GDM1 (cell line): ENCODE measurements around the gene LORICRIN.
"Not testable (repeated sequence)": the region's sequence is repeated elsewhere in the genome, so short reads cannot be mapped to it uniquely, and the experiment has no call there.

Source experiments
- DNase-seq: peaks from one replicate; lab custom pipeline; 2025; lab: John Stamatoyannopoulos, UW

The LORICRIN gene, protein sequence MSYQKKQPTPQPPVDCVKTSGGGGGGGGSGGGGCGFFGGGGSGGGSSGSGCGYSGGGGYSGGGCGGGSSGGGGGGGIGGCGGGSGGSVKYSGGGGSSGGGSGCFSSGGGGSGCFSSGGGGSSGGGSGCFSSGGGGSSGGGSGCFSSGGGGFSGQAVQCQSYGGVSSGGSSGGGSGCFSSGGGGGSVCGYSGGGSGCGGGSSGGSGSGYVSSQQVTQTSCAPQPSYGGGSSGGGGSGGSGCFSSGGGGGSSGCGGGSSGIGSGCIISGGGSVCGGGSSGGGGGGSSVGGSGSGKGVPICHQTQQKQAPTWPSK

DNA sequence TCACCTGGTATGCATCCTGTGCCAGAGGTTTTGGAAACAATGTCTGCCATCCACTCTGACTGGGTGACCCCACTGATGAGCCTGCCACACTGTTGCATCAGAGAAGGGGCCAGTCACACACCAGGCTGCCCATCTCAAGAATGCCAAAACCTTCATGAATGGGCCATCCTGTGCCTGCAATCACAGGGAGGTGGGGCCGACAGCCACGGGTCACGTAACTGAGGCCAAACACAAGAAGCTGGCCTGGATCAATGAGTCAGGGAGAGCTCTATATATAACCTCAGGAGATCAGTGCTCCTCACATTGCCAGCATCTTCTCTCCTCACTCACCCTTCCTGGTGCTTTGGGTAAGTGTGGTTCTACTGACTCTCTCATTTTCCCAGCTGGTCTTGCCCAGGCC, at the start of gene LORICRIN:
LORICRIN (plus strand) TSS at position 301 of the 400 bp plus-strand sequence. CDS start 1,263 bp downstream, outside the sequence.
- DNase-seq: no peak

DNA sequence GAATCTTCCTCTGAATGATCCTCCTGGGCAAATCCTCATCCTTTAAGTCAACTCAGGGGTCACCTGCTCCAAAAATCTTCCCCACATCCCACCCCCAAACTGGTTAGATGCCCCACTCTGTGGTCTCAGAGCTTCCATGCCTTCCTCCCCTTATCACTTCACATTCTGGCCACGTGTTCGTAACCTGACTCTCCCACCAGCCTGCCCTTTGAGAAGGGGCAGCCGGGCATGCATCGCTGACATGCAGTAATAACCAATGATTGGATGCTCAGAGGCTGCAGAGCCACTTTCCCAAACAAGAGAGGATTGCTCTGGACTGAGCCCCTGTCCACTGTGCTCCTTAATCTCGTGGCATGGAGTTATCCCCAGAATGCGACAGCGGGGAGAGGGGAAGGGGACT, 49.3 kb upstream of the LORICRIN start:
- no peak for DNase-seq

DNA sequence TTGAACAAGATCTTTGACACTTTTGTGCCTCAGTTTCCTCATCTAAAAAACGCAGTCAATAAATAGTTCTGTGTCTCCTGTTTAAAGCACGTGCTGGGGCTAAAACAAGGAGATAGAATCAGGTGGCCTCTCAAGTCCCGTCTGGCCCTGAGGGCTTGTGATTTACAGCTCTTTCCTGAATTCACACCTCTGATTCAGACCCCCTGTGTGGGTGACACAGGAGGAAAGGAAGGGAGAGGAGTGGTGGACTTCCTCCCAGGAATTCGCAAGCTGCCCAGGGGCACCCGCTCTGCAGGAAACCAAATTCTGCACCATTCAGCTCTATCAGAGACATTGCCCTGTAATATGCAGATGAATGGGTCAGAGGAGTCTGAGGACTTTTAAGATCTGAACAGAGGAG, 47.3 kb upstream of the LORICRIN start:
- no peak for DNase-seq

DNA sequence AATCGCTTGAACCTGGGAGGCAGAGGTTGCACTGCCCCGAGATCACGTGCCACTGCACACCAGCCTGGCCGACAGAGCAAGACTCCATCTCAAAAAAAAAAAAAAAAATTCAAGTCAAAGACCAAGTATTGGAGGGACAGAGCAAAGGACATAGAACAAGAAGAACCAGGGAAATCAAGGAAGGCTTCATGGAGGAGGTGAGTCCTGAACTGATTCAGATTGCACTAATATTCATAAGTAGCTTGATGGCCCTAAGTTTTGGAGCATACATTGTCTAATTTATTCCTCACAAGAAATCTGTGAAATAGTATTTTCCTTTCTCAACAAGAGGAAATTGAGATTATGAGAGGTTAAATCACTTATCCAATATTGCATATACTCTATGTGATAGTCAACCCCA, 46.0 kb upstream of the LORICRIN start:
- no peak for DNase-seq

DNA sequence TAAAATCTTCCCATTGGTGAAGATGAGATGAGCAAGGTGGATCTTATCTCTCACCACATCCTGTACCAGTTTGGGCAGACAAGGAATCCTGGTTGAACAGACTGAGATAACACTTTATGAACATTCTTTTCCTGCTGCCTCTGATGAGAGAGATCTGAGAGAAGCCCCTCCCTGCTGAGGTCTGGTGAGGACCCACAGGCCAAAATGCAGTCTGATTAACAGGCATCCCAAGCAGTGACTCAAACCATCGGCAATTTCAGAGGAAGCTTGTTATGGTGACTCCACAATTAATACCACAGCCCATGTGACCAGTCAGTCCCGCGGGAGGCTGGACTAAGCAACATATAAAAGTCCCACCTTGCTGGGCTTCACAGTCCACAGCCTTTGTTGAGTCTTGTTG, 42.3 kb upstream of the LORICRIN start, which contains the start of gene PRR9:
PRR9 (plus strand) TSS at position 373 of the 400 bp plus-strand sequence. CDS start 561 bp downstream, outside the sequence.
- DNase-seq: no peak

DNA sequence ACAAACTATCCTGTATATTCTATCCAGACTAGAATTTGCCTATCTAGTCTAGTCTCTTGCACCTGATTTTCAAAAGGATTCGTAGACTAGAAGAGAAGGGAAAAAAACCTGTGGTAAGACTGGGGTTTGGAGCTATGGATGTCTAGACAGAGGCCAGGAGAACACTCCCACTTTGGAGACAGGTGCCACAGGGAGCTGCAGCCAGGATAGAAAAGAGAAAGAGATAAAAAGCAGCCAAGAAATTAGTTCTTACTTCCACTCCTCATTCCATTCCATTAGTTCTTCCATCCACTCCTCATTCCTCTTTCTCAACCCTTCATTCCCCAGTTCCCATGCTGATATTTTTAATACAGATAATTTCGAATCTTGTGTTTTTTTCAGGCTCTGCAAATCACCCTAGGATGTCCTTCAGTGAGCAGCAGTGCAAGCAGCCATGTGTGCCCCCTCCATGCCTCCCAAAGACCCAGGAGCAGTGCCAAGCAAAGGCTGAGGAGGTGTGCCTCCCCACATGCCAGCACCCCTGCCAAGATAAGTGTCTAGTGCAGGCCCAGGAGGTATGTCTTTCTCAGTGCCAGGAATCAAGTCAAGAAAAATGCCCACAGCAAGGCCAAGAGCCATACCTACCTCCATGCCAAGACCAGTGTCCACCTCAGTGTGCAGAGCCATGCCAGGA, 41.6 kb upstream of the LORICRIN start:
- DNase-seq: no peak

DNA sequence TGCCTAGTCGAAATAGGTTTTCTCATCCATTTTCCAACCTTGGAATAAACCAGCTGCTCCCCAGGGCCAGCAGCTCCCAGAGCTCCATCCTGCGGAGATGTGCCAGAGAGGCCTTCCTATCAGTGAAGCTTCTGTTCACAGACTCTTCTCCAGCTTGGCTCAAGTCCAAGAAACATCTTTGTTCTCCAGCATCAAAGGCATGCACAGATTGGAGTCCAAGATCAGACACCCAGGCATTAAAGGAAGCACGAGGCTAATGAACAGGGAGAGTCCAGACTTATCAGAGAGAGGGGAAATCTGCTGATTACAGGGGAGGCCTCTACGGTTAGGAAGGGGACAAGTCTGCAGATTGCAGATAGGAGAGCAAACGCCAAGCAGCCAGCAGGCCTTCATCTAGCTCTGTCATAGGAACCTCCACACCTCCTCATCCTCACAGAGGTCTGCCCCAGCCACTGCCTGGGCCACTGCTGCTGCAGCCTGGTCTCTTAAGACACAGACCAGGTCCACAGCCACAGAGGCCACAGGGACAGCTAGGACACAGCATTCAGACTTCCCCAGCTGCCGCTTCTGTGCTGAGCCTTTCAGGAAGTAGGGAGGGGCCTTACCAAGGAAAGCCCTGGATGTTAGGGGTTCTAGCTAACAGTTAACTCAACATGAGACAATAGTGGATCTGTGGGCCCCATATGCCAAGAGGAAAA, 38.7 kb upstream of the LORICRIN start:
- DNase-seq: no peak

DNA sequence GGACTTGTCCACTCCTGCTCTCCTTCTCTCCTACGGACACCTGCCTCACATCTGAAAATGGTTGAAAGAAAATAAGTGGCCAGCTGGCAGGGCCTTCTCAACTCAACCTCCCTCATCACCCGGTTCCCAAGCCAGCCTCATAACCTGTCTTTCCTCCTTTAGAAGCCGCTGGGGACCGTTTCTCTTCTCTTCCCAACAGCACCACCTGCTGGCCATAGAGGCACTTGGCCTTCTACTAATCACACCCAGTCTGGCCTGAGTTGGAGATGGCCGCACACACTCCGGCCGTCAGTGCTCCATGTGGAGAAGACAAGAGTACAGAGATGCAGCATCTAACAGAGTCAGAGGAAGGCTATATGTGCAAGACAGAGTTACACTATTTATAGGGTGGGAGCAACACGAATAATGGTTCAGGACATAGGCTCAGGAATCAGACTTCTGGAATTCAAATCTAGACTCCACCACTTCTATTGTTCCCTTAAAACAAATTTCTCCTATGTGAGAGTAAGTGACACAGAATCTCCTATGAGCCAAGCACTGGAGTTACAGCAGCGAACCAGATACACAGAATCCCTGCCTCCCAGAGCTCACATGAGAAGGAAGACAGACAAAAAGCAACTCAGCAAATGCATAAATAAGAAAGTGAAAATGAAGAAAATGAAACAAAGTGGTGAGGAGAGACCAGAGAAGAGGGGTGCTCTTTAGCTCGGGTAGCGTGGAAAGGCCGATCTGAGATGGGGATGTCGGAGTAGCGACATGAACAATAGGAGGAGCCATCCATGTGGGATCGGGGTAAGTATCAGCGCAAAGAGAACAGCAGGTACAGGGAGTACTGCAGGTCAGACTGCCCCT, 36.2 kb upstream of the LORICRIN start:
- DNase-seq: peak; percentile 16

DNA sequence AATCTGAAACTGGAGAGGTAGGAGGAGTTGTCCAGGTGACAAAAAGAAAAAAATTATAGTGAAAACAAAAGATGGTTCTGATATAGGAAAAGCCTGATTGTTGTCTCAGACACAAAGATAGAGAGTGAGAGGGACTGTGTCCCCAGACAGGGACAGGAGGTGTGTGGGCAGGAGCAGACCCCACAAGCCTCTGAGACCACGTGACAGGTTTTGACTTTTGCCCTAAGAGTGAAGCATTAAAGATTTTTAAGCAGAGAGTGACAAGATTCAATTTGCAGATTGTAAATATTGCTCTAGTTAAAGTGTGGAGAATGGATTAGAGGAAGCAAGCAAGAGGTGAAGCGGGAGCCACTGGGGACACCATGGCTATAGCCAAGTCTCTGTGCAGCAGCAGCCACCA, 31.7 kb upstream of the LORICRIN start:
- no peak for DNase-seq

DNA sequence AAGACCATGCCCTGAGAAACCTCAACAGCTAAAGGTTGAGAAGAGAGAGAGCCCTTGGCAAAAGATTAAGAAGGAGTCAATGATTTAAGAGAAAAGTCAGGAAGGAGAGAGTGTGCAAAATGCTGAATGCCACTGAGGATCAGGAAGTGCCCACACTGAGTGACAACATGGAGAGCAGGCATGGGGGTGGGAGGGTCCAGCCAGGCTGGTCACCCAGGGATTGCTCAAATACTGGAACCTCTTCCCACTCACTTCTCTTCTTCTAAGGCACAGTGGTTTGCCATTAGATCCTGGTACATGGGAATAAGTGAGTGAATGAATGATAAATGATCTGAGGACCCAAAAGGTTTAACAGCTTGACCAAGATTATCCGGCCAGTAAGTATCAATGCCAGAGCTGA, 31.0 kb upstream of the LORICRIN start:
- DNase-seq: no peak

DNA sequence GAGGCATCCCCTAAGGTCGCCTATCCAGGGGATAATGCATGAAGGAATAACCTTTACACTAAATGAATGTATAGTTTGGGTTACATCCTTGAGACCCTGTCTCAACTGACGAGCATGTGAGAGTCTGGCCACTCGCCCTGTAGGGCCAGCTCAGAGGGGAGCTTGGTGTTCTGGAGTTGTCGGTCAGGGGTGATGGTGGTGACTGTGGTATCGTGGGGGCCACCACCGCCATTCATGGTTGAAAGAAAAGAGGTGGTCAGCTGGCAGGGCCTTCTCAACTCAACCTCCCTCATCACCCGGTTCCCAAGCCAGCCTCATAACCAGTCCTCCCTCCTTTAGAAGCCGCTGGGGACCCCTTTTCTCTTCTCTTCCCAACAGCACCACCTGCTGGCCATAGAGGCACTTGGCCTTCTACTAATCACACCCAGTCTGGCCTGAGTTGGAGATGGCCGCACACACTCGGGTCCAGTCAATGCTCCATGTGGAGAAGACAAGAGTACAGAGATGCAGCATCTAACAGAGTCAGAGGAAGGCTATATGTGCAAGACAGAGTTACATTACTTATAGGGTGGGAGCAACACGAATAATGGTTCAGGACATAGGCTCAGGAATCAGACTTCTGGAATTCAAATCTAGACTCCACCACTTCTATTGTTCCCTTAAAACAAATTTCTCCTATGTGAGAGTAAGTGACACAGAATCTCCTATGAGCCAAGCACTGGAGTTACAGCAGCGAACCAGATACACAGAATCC, 30.2 kb upstream of the LORICRIN start:
- not testable (repeated sequence) for DNase-seq

DNA sequence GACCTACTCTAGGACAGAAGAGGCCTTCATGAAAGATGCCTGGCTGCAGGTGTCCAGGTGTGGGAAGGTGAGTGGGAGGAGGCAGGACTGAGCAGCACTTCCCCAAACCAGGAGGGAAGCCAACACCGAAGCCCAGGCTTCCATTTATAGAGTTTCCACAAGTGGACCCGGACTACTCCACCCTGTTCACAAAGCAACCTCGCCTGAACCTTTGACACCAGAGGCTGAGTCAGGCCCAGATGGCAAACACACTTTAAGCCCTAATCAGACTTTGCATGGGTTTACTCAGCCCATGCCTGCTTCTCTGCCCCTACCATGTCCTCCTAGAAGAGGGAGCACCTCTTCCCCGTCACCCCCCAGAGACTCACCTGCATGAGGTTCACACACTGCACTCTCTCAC, 28.1 kb upstream of the LORICRIN start:
- DNase-seq: no peak

DNA sequence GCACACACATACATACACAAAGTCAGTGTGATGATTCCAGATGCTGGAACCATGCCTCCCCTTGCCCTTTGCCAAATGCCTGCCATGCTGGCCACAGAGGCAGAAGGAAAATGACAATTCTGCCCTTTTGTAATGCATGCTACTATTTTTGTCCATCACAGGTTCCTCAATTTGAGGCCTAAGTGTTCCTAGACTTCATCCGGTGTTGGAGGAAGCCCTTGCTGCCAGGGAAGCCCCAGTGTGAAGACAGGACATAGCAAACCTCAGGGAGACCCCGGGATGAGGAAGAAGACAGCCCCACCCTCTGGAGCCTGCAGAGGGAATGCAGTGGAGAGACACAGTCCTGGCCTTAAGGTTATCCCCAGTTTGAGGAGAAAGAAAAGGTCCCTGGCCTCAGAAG, 27.7 kb upstream of the LORICRIN start:
- DNase-seq: peak; percentile 39

DNA sequence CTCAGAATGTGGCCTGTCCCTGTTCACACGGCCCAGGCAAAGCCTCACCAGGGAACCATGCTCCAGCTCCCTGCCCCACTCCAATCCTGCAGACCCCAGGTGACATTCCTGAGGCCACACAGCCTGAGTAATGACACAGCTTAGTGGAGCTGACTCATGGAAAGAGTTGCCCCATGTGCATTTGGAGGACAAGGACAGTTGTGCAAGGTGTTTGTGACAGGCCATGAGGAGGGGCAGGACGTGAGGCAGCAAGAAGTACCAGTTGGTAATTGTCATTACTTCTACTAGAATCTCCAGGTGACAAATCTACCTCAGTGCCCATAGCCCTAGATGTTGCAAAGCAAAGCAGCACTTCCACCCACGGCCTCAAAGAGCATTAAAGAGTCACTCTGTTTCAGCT, 26.9 kb upstream of the LORICRIN start:
- DNase-seq: no peak

DNA sequence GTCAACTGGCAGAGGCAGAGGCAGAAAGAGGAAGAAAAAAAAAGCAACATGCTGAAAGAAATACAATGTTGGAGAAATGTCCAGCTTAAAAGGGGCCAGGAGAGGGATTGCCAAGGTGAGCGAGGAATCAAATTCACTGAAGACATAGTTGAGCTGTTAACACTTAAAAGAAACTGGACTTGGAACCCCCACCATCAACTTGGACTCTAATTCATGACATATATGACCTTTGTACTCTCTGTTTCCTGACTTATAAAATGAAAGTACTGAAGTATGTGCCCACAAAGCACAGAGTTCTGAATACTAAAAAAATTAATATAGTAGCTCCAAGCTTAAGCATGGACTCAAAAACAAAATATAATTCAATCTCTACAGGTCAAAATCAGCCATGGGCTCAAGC, 26.0 kb upstream of the LORICRIN start:
- DNase-seq: no peak

DNA sequence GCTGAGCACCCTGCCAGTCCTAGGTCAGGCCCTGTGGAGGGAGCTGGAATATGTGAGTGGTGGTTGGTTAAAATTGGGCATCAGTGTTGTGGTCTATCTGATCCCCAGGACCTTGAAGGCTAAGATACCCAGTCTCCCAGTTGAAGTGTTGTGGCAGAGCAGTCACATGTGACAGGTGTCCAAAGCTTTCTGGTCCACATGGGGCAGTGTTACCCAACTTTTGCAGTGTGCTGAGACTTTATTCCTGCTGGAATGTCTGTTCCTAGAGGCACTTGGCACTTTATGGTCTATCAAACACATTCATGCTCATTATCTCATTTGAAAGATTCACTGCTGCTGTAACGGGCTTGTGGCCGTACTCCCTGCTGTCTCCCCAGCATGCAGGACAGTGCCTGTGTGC, 21.0 kb upstream of the LORICRIN start:
- DNase-seq: no peak

DNA sequence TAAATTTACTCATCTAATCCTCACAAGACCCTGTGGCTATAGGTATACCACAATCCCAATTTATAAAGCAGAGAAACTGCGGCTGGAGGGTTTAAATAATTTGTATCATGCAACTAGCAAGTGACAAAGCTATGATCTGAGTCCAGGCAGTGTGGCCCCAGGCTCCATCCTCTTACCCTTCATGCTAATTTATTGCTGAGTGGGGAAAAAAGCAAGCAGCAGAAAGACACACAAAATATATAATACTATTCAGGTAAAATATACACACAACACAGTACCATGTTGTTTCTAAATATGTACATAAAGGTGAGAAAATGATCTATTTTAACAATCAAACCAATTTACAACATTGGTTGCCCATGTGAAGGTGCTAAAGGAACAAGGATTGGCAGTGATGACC, 17.3 kb upstream of the LORICRIN start:
- no peak for DNase-seq

DNA sequence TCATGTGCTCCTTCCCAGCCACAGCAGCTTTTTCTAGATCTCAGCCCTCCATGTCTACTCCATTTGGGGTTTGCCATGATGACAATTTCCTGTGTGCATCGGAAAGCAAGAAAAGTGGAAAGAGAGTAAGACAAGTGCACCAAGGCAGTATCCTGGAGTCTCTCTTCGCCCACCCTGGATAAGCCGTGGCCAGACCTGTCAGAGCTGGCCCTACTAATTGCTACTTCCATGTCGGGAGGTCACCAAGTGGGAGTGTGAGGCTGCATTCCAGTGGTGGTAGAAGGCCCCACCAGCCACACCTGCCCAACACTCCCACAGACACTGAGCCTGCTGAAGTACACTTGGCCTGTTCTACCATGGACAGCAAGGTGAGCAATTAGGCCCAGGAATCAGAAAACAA, 14.0 kb upstream of the LORICRIN start:
- DNase-seq: no peak

DNA sequence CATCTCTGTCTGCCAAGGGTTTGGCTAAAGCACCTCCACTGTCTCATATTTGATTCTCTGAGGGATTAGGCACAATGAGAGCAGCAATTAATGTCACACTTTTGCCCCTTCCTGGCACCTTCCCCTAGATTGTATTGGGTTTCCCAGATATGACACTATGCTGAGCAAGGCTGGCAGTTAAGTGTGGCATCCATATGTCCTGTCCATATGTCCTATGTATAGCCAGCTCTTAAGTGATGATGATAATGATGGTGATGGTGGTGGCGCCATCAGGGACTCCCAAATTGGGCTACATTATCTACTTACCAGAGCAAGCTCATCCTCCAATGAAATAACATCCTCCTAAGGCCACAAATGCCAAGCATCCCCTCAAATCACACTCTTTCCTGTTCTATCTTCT, 13.5 kb upstream of the LORICRIN start:
- DNase-seq: no peak

DNA sequence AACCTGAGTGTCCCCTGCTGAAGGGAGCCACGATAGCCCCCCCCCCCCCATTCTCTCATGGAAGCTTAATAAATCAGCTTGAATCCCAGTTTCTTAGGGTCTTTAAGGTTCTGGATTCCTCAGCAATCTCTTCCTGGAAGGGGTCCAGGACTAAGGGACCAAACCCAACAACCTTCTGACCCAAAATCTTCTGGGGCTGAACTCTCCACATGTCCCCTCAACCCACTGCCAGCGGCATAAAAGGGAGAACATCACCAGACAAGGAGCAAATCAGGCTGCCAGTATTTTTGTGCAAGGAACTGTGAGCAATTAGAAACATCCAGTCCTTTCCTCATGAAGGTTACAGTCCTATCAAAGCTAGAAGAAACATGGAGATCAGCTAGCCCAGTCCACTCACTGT, 12.7 kb upstream of the LORICRIN start:
- DNase-seq: no peak

DNA sequence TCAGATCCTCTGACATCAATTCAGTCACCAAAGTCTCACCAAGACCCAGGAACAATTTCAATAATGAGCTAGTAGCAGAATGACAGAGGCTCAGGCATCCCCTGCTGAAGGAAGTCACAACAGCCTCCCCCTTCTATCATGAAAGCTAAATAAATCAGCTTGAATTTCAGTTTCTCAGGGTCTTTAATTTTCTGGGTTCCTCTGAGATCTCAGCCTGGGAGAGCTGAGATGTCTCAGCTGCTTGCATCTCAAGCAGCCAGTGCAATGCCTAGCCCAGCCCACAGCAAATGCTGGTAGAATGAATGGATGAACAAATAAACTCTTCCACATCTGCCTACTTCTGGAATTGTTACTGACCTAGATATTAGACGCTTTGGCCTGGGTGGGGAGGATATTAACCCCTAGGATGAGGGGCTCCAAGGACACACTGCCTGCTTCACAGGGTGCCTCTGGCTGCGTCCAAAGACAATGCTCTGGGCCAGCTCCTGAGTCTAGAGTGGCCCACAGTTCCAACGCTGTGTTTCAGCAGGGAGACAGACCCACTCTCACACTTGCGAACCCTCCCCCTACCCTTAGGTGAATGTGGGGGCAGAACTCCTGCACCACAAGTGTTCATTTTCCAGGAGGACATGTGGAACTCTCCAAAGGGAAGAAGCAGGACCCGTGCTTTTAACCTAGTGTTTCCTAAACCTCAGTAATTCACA, 11.2 kb upstream of the LORICRIN start:
- no peak for DNase-seq
